ENCODE data around the gene STBD1. TPM values are rescaled to one million over a fixed set of nuclear protein-coding genes. Genes with fewer than 3 reads are reported as not detected.
"Not testable (repeated sequence)": the region's sequence is repeated elsewhere in the genome, so short reads cannot be mapped to it uniquely, and the experiment has no call there.

The STBD1 gene
- total RNA-seq, 1 donor from 2014 or later, result 7.8 TPM

DNA sequence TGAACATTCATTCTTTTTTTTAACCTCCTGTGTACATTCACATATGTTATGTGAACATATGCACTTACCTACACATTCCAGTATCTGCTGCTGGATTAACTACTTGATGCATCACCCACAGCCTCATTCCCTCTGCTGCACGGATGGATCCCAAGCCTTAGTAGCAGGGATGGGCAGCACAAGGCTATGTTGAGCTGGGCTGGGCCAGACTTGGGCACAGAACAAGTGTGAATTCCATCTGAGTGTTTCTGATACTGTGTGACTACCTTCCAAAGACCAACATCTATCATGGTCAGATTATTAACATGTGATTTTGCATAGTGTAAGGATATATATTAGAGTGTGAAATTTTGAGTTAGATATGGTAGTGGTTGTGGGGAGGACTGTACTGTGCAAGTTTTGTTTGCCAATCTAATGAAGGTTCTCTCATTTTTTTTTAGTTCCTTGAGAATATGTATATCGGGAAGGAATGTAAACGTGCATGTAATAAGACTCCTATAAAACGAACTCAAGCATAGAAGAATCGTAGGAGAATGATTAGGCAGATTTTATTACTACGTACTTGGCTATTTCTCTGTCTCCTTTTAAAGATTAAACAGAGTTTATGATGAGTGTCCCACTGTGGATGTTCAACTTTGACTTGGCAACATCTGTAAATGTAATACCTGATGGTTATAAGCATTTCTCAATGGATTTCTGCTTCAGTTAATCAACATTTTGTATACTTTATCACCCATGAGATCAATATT lies 23.4 kb upstream of the STBD1 start:
- TF ChIP-seq, protein P1, sequence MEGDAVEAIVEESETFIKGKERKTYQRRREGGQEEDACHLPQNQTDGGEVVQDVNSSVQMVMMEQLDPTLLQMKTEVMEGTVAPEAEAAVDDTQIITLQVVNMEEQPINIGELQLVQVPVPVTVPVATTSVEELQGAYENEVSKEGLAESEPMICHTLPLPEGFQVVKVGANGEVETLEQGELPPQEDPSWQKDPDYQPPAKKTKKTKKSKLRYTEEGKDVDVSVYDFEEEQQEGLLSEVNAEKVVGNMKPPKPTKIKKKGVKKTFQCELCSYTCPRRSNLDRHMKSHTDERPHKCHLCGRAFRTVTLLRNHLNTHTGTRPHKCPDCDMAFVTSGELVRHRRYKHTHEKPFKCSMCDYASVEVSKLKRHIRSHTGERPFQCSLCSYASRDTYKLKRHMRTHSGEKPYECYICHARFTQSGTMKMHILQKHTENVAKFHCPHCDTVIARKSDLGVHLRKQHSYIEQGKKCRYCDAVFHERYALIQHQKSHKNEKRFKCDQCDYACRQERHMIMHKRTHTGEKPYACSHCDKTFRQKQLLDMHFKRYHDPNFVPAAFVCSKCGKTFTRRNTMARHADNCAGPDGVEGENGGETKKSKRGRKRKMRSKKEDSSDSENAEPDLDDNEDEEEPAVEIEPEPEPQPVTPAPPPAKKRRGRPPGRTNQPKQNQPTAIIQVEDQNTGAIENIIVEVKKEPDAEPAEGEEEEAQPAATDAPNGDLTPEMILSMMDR (conservative IDR thresholded peaks at IDR 0.05; ENCODE audit: low read depth, low read length), result no peak
- no peak for DNase-seq (ENCODE audit: low read depth)
- H3K4me3 ChIP-seq (ENCODE audit: low read depth, low read length), result no peak overlapping the region

DNA sequence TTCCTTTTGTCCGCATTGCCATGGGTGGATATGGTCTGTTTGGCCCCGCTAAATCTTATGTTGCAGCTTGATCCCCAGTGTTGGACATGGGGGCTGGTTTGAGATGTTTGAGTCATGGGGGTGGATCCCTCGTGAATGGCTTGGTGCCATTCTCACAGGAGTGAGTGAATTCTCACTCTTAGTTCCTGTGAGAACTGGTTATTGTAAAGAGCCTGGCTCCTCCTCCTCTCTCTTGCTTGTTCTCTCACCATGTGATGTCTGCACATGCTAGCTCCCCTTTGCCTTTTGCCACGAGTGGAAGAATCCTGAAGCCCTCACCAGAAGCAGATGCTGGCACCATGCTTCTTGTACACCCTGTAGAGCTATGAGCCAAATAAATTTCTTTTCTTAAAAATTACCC lies 22.6 kb upstream of the STBD1 start:
- H3K4me3 ChIP-seq (ENCODE audit: low read depth, low read length), result no peak overlapping the region
- no peak for DNase-seq (ENCODE audit: low read depth)
- TF ChIP-seq, protein P1 (conservative IDR thresholded peaks at IDR 0.05; ENCODE audit: low read depth, low read length), result no peak

DNA sequence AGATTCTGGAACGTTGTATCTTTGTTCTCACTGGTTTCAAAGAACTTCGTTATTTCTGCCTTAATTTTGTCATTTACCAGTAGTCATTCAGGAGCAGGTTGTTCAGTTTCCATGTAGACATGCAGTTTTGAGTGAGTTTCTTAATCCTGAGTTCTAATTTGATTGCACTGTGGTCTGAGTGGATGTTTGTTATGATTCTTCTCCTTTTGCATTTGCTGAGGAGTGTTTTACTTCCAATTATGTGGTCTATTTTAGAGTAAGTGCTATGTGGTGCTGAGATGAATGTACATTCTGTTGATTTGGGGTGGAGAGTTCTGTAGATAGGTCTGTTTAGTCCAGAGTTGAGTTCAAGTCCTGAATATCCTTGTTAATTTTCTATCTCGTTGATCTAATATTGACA lies 18.7 kb upstream of the STBD1 start:
- DNase-seq (ENCODE audit: low read depth); H3K4me3 ChIP-seq (ENCODE audit: low read depth, low read length): not testable (repeated sequence)

DNA sequence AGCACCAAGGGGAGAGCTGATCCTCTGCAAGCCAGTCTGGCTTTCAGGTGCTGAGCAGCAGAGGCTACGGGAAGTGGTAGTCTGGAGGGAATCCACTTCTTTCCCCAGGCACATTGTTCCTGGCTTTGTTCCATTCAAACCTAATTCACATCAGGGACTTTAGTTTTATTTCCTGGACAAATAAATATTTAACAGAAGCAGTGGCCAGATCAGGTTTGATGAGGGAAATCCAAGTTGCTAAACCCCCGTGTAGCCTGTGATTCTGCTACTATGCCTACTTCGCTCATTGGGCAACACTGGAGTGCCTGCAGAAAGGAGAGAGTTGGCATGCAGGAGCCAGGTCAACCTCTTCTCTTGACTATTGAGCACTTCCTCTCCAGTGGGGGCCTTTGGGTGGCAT lies 13.8 kb upstream of the STBD1 start:
- TF ChIP-seq, protein P1 (conservative IDR thresholded peaks at IDR 0.05; ENCODE audit: low read depth, low read length), result no peak
- no peak for DNase-seq (ENCODE audit: low read depth)

DNA sequence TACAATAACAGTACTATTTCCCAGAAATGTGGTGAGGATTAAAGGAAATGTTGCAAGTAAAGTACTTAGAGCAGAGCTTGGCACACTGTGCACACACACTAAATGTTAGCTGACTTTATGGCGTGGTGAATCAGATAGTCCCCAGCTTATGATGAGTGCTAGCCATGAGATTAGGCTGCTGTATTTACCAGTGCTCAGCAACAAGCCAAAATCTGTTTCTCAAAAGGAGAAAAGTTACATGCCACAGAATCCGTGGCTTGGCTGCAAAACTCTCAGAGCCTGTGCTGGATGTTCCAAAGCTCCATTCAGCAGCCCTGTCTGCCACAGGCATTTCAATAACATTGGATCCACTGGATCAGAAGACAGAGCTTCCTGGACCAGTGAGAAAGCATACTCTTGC lies 12.8 kb upstream of the STBD1 start:
- DNase-seq (ENCODE audit: low read depth), result no peak

More for the DNA sequence above, 13.8 kb upstream of the STBD1 start:
- H3K4me3 ChIP-seq (ENCODE audit: low read depth, low read length), result no peak overlapping the region

DNA sequence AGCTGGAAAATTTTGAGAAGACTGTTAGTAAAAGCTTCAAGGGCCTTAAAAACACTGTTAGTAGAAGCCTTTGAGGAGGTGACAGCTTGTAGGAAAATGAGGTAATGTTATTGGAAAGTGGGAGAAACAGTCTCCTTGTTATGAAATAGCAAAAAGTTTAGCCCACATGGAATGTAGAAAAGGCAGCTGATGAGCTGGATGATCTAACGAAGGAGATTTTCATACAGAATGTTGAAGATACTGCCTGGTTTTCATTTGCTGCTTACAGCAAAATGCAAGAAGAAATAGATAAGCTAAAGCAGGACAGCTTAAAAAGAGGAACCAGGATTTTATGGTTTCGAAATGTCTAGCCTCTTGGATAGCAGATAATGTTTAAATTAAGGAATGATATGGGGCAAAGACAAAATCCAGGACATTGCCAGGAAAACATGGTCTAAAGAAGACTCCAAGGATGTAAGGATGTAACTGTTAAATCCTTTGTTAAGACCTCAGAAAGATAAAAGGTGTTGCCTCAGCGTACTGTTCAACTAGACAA lies 10.2 kb upstream of the STBD1 start:
- TF ChIP-seq, protein P1 (conservative IDR thresholded peaks at IDR 0.05; ENCODE audit: low read depth, low read length), result no peak
- no peak overlapping the region for H3K4me3 ChIP-seq (ENCODE audit: low read depth, low read length)
- DNase-seq (ENCODE audit: low read depth), result no peak

More for the DNA sequence above, 12.8 kb upstream of the STBD1 start:
- TF ChIP-seq, protein P1 (conservative IDR thresholded peaks at IDR 0.05; ENCODE audit: low read depth, low read length), result no peak
- no peak overlapping the region for H3K4me3 ChIP-seq (ENCODE audit: low read depth, low read length)

DNA sequence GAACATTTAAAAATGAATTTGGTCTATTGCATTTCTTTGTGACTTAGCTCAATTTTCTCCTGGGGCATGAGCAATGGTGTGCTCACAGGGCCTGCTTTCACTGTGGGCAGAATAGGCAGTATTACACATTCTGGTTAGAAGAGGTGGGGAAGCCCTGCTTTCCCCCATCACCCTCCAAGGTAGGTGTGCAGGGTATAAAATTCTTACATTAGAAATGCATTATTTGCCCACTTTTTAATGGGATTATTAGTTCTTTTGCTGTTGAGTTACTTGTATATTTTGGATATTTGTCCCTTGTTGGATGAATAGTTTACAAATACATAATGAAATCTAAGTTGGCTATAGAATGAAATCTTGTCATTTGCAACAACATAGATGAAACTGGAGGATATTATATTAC lies 8.3 kb upstream of the STBD1 start:
- DNase-seq (ENCODE audit: low read depth), result no peak
- H3K4me3 ChIP-seq (ENCODE audit: low read depth, low read length), result no peak overlapping the region
- TF ChIP-seq, protein P1 (conservative IDR thresholded peaks at IDR 0.05; ENCODE audit: low read depth, low read length), result no peak

Data from epithelial cell of proximal tubule (primary cell).